Smooth muscle cell of the coronary artery (primary cell): ENCODE results near the gene KRTAP22-1. TPM values are rescaled to one million over a fixed set of nuclear protein-coding genes. Genes with fewer than 3 reads are reported as not detected.

Experiments used
- total RNA-seq: library from RNA; depleted of rRNA; stranded (reverse); fragments of >200 nt; gene quantifications from 2 replicates; pipeline ENCODE4 v1.2.3, GENCODE V29; 2014; ENCODE audit warnings: low replicate concordance

KRTAP22-1 gene
- not detected in 2 replicates for total RNA-seq

DNA sequence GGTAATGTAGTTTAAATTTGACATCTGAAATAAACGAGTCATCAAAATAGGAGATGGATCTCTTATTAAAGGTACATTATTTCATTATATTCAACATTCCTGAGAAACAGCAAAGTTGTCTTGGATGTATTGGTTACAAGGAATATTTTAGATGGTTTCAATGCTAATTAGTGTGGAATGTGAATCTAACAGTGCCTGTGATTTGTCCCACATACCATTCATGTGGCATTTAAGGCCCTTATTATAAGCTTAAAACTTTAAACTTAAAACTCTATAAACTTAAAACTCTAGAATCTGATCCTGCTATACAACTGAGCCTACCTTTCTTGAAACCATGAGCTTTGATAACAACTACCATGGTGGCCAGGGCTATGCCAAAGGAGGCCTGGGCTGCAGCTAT is at the start of gene KRTAP22-1:
Gene KRTAP22-1, plus strand, starts transcription at position 301 of the 400 bp plus-strand sequence.

GRCh38 chr21:30561264-30561895 is 39.5 kb upstream of the KRTAP22-1 start, which contains the start of gene KRTAP19-7:
Gene KRTAP19-7 (minus strand): TSS chr21:30561314. CDS start chr21:30561289, 25 bp downstream.

DNA sequence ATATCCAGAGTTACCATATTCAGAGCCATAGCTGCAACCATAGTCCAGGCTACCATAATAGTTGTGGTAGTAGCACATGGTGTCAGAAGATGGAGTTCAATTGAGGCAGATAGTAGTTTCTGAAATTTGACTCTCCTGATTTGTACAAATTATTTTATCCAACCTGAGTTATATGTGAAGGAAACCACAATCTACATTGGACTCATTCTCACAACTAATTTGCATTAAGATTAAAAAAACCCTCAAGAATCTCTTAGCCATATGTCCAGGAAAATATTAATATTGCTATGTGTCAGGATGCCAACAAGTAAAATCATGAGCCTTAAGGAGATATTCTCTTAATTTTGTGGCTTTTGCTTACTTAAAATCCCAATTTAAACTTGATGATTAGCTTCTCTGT is 10.6 kb upstream of the KRTAP22-1 start, which contains the start of gene KRTAP22-2:
Gene KRTAP22-2, minus strand, starts transcription at position 101 of the 400 bp plus-strand sequence.

GRCh38 chr21:30592140-30592539 is 8.7 kb upstream of the KRTAP22-1 start, which contains the start of gene KRTAP6-3:
Gene KRTAP6-3 (plus strand): TSS chr21:30592440. CDS start chr21:30592446, 6 bp downstream.

GRCh38 chr21:30598802-30599201 is 2.1 kb upstream of the KRTAP22-1 start, which contains the start of gene KRTAP6-2:
Gene KRTAP6-2 (minus strand): TSS chr21:30598902. CDS start chr21:30598874, 28 bp downstream.

GRCh38 chr21:30613836-30614235 is 12.9 kb downstream of the KRTAP22-1 start, which contains the start of gene KRTAP6-1:
Gene KRTAP6-1 (minus strand): TSS chr21:30613930. CDS start chr21:30613904, 26 bp downstream.

DNA sequence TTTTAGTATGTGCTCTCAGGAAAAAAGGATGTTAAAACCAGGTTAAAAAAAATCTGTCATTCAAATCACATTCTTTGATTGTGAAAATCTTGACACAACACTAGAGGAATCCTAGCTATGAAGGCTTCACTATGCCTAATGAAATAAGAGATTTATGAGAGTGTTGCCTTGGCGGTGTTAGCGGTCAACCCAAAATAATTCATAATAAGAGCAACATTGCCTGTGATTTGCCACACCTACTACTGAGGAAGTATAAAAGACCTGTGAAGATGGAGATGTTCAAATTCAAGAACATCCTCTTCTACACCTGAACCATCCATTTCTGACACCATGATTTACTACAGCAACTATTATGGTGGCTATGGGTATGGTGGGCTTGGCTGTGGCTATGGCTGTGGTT is 15.2 kb downstream of the KRTAP22-1 start, which contains the start of gene KRTAP20-1:
Gene KRTAP20-1, plus strand, starts transcription at position 301 of the 400 bp plus-strand sequence. Its CDS starts 30 bp downstream, at position 331.

DNA sequence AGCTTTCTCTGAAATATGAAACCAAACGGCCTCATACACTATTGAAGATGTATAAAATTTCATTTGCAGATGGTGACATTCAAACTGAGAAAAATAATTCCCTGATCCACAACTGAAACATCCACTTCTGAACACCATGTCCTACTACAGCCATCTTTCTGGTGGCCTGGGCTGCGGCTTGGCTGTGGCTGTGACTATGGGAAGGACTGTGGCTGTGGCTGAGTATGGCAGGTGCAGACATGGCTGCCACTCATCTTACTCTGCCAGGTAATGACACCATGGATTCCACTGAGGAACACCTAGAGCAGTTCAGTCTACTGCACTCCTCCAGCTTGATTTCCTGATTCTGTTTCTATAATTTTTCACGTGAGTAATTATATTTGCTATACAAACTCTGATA is 19.6 kb downstream of the KRTAP22-1 start, which contains the start of gene KRTAP20-4:
Gene KRTAP20-4, plus strand, starts transcription at position 106 of the 400 bp plus-strand sequence.

DNA sequence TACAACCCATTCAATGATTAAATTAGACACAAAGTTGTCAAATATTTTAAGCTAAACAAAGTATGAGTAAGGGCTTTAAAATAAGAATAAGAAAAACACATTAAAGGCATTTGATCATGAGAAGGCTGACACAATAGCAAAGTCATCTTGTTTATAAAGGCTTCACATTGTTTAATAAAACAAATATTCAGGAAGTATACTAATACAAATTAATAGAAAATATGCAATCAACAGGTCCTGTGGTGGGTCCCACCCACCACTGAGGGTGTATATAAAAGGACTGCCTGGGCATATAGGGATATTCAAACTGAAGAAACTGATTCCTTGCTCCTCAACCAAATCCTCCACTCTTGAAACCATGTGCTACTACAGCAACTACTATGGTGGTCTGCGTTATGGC is 34.0 kb downstream of the KRTAP22-1 start, which contains the start of gene KRTAP20-2:
Gene KRTAP20-2, plus strand, starts transcription at position 301 of the 400 bp plus-strand sequence. Its CDS starts 58 bp downstream, at position 359.

DNA sequence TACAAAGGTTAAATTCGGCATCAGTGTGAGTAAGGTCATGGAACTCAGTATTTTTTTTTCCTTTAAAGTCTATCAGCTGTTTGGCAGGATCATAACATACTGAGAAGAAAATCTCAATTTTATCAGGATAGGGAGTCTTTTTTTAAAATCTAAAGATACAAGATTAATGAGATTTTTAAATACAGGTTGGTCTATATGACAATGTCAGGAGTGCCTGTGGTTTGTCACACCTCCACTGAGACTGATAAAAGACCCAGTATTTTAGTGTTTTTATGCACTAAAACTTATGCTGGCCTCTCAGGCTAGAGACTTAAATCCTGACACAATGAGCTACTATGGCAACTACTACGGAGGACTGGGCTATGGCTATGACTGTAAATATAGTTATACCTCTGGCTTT is 41.7 kb downstream of the KRTAP22-1 start, which contains the start of gene KRTAP20-3:
Gene KRTAP20-3, plus strand, starts transcription at position 301 of the 400 bp plus-strand sequence.

Other genes starting within 250 kb of the KRTAP22-1 start
- gene KRTAP13-2, start 228.8 kb upstream of the KRTAP22-1 start, total RNA-seq = not detected in 2 replicates
- not detected in 2 replicates for gene KRTAP13-1, start 205.1 kb upstream of the KRTAP22-1 start, total RNA-seq
- gene KRTAP13-3, start 175.2 kb upstream of the KRTAP22-1 start, total RNA-seq = not detected in 2 replicates
- not detected in 2 replicates for gene KRTAP13-4, start 170.9 kb upstream of the KRTAP22-1 start, total RNA-seq
- not detected in 2 replicates for gene KRTAP15-1, start 160.8 kb upstream of the KRTAP22-1 start, total RNA-seq
- not detected in 2 replicates for gene KRTAP19-1, start 120.7 kb upstream of the KRTAP22-1 start, total RNA-seq
- not detected in 2 replicates for gene KRTAP19-2, start 113.7 kb upstream of the KRTAP22-1 start, total RNA-seq
- gene KRTAP19-3, start 109.1 kb upstream of the KRTAP22-1 start, total RNA-seq = not detected in 2 replicates
- not detected in 2 replicates for gene KRTAP19-4, start 103.9 kb upstream of the KRTAP22-1 start, total RNA-seq
- not detected in 2 replicates for gene KRTAP19-5, start 98.9 kb upstream of the KRTAP22-1 start, total RNA-seq
- gene KRTAP19-6, start 59.2 kb upstream of the KRTAP22-1 start, total RNA-seq = not detected in 2 replicates
- gene KRTAP19-7, start 39.8 kb upstream of the KRTAP22-1 start, total RNA-seq = not detected in 2 replicates
- not detected in 2 replicates for gene KRTAP22-2, start 10.7 kb upstream of the KRTAP22-1 start, total RNA-seq
- not detected in 2 replicates for gene KRTAP6-3, start 8.6 kb upstream of the KRTAP22-1 start, total RNA-seq
- not detected in 2 replicates for gene KRTAP6-2, start 2.2 kb upstream of the KRTAP22-1 start, total RNA-seq
- not detected in 2 replicates for gene KRTAP6-1, start 12.8 kb downstream of the KRTAP22-1 start, total RNA-seq
- not detected in 2 replicates for gene KRTAP20-1, start 15.3 kb downstream of the KRTAP22-1 start, total RNA-seq
- not detected in 2 replicates for gene KRTAP20-4, start 19.5 kb downstream of the KRTAP22-1 start, total RNA-seq
- not detected in 2 replicates for gene KRTAP20-2, start 34.1 kb downstream of the KRTAP22-1 start, total RNA-seq
- not detected in 2 replicates for gene KRTAP20-3, start 41.8 kb downstream of the KRTAP22-1 start, total RNA-seq
- not detected in 2 replicates for gene KRTAP21-3, start 117.7 kb downstream of the KRTAP22-1 start, total RNA-seq
- gene KRTAP21-2, start 146.2 kb downstream of the KRTAP22-1 start, total RNA-seq = not detected in 2 replicates
- not detected in 2 replicates for gene KRTAP21-1, start 154.3 kb downstream of the KRTAP22-1 start, total RNA-seq
- gene KRTAP8-1, start 212.2 kb downstream of the KRTAP22-1 start, total RNA-seq = not detected in 2 replicates
- not detected in 2 replicates for gene KRTAP7-1, start 228.7 kb downstream of the KRTAP22-1 start, total RNA-seq